Ishikawa (cell line): ENCODE results near the gene ERMN.

ENCODE experiments used
- REST ChIP-seq: IDR thresholded peaks from 2 replicates; pipeline ENCODE4 v1.6.1; 2012; ENCODE audit warnings: low read depth, mild to moderate bottlenecking
- TEAD4 ChIP-seq: IDR thresholded peaks from 2 replicates; pipeline ENCODE4 v1.6.1; 2012

GRCh38 chr2:157362627-157363026, 37.0 kb upstream of the ERMN start:
- TF ChIP-seq REST: no peak
- no peak for TF ChIP-seq TEAD4
